Measurements from ENCODE around the gene SLC16A1.
"Not testable (repeated sequence)": the region's sequence is repeated elsewhere in the genome, so short reads cannot be mapped to it uniquely, and the experiment has no call there.

SLC16A1 gene

DNA sequence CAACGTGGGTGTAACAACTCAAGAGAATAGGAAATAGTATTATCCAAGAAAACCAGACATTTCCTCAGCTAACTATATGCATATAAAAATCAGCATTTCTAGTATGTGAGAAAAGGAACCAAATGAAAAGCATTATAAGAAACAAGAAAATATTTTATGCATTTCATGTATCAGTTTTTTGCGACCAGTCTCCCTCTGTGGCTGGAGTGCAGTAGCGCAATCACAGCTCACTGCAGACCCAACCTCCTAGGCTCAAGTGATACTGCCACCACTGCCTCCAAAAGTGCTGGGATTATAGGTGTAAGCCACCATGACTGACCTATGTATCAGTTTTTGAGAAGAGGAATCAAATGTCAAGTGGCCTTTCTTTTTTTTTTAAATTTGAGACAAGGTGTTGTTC, 31.0 kb downstream of the SLC16A1 start:
- DNase-seq (ENCODE audit: low read depth), result no peak

DNA sequence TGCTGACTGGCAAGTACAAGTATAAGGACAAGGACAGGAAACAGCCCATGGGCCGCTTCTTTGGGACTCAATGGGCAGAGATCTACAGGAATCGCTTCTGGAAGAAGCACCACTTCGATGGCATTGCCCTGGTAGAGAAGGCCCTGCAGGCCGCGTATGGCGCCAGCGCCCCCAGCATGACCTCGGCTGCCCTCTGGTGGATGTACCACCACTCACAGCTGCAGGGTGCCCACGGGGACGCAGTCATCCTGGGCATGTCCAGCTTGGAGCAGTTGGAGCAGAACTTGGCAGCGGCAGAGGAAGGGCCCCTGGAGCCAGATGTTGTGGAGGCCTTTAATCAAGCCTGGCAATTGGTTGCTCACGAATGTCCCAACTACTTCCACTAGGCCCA, 32.0 kb downstream of the SLC16A1 start:
- no peak for DNase-seq (ENCODE audit: low read depth)

DNA sequence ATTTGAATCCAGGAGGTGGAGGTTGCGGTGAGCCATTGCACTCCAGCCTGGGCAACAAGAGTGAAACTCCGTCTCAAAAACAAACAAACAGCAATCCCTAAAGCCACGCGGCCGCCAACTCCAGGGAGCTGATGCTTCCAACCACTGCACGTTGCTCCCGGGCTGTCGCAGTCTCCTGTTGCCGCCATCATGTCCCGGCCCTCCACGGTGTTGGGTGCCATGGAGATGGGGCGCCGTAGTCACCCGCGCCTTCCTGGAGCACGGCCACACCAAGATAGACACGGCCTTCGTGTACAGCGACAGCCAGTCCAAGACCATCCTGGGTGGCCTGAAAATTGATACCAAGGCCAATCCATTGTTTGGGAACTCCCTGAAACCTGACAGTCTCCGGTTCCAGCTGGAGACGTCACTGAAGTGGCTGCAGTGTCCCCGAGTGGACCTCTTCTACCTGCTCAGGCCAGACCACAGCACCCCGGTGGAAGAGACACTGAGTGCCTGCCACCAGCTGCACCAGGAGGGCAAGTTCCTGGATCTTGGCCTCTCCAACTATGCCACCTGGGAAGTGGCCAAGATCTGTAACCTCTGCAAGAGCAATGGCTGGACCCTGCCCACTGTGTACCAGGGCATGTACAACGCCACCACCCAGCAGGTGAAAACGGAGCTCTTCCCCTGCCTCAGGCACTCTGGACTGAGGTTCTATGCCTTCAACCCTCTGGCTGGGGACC, 32.6 kb downstream of the SLC16A1 start:
- DNase-seq (ENCODE audit: low read depth), result no peak

DNA sequence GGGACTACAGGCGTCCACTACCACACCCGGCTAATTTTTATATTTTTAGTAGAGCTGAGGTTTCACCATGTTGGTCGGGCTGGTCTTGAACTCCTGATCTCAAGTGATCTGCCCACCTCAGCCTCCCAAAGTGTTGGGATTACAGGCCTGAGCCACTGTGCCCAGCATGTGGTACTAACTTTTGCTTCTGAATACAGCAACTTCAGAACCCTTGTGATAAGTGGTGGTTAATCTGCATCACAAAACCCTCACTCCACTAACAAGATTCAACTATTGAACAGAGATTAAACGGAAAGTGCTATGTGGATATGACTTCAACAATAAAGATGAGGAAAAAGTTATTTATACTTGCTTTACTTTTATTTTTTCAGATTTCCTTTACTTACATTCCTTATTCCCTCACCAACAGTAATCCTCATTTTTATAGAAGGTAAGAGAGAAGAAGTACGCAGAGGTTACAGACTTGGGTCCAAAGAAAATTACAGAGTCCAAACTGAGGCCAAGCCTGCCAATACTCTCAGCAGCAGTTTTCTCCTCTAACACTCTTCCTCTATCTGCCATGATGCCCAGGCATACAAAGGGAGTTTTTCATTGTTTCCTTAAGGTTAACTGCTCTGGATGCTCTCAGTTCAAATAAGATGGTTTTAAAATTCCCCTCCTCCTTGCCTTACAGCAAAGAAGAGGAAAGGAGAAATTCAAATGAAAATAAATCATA, 44.3 kb downstream of the SLC16A1 start:
- no peak for DNase-seq (ENCODE audit: low read depth)

DNA sequence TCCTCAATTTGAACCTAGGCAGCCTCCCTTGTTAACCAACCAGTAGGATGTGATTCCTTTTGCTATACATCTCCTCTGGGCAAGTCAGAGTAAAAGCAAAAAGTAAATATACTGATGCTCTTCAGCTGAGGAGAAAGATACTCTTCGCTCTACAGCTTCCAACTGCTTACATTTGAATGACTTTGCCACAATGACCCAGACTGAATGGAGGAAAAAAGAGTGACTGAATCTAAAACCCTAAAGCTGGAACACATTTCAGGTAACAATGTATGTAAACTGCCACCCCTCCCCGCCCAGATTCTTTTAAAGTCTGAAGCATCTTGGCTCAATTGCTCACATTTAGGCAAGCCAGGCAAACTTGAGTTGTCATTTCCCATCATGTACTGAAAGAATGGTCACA, 46.1 kb downstream of the SLC16A1 start:
- no peak for DNase-seq (ENCODE audit: low read depth)

DNA sequence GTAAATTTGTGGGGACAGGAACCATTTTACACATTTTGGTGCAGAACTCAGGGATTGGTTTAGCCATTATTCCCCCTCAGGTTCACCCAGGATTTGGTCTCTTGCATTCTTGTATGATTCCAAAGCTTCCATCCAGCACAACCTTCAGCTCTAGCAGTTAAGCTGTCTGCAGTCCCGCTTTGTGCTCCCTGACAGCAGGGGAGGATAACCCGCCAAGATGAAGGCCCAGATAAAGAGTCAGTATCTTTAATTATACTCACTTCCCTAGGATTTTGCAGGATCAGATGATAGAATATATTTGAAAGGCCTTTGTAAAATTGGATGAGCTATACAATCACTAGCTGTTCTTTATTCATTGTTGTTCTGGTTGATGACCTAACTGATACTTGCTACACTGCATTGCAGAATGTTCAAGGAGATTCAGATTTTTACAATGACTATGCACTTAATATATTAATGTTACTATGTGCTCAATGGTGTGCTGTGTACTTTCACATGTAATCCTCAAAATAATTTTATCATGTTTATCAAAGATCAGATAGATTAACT, 49.8 kb downstream of the SLC16A1 start:
- DNase-seq (ENCODE audit: low read depth), result no peak

DNA sequence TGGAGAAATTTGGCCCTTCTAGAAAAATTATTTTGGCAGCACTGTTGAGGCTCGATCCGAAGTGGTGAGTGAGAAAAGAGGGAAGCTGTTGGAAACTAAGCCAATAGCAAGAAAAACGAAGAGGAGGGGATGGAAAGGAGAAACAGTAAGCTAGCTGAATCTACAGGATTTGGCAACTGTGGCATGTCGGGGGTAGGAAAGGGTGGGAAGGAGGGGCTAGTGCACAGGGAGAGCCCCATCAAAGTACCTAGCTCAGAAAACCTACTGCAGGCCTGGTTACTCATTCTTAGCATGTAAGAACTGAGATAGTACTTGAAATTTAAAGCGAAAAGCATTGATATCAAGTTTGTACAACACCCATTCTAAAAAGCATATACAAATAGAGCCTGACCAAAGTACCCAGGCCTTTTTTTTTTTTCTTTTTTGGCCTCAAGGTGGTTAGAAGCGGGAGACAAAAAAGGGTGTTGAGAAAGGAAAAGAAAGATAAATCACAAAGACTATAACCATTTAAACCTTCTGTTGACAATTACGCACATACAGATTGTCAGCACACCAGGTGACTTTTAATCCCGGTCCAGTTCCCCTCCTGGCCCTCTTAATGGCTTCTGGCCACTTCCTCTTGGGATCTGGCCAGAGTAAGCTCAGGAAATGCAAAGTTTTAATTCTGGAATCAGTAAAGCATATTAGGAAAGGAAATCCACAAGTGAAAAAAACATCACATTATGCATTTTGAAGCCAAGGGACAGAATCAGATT, 50.4 kb downstream of the SLC16A1 start:
- no peak for DNase-seq (ENCODE audit: low read depth)

DNA sequence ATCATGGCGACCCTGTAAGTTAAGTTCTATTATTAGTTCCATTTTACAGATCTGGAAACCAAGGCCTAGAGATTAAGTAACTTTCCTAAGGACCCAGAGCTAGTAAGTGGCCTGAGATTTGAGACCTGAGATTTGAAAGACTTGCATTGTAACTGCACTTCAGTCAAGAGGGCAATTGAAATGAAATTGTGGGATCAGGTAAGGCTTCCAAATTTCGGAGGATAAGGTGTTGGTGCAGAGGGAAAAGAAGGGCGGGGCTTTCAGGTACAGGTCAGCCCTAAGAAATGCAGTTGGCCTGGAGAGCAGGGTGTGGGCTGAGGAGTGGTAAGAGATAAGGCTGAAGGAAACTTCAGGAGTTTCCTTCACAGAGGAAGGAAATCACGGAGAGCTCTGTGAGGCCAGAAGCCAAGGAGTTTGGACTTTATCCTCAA, 51.1 kb downstream of the SLC16A1 start:
- no peak for DNase-seq (ENCODE audit: low read depth)

DNA sequence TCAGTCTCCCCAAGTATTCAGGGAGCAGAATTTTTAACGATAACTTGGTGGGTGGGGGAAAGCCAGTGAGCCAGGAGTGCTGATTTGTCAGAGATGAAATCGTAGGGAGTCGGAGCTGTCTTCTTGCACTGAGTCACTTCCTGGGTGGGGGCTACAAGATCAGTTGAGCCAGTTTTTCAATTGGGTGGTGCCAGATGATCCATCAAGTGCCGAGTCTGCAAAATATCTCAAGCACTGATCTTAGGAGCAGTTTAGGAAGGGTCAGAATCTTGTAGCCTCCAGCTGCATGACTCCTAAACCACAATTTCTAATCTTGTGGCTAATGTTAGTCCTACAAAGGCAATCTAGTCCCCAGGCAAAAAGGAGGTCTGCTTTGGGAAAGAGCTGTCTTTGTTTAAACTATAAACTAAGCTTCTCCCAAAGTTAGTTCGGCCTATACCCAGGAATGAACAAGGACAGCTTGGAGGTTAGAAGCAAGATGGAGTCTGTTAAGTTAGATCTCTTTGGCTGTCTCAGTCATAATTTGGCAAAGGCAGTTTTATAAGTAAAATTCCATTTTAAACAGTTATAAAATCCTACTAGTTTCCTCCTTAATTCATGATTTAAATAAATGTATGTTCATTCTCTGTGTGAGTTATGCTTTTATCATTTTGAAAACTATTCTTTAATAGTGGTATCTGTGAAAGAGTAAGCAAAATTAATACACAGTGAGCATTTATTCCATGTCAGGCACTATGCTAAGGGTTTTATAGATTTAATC, 51.7 kb downstream of the SLC16A1 start:
- DNase-seq (ENCODE audit: low read depth), result peak; percentile 59

DNA sequence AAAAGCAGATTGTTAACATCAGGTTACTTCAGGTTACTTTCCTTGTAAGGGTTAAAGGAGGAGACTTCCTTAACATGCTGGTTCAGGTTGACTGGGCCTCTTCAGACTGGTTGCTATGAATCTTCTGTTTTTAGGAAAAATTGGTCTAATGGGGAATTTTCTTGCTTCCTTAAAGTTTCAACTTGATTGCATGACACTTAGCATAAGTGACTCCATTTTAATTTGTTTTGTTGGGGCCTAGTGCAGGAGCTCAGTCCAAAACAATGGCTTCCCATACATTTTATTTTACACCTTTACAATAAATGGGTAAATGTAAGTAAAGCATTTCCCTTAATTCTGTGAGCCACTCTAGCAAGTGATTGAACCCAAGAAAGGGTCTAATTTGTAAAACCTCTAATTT, 53.8 kb downstream of the SLC16A1 start:
- no peak for DNase-seq (ENCODE audit: low read depth)

DNA sequence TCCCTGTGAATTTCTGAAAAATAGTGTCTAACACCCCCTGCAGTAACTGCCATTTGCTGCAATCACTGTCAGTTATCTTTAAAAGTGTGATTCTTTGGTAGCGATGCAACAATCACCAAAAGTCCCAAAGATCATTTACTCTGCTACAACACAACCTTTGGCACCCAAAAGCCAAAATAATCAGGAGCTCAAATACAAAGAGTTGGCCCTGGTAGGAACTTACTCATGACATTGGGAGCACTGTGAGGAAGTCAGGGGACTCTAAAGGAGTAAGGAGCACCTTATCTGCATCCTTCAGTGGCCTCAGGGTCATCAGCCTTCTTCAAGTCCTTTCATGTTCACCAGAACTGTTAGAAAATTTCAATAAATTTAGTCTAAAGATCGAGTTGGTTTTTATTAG, 54.6 kb downstream of the SLC16A1 start:
- no peak for DNase-seq (ENCODE audit: low read depth)

DNA sequence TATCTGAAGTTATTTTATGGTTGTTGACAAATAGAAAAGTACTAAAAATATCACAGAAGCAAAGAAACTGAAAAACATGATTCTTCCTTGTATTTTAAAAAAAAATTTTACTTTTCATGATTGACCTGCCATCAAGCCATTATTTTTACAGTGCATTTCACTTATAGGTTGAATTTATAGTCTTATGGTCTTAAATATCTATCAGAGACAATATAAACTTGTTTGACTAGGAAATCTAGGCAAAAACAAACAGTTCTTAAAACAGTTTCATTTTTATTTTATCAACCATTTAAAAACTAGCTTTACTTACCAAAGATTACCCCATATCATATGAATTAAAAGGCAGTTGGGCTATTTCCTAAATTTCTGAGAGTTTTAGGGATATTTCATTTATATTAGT, 59.2 kb downstream of the SLC16A1 start:
- DNase-seq (ENCODE audit: low read depth), result no peak

DNA sequence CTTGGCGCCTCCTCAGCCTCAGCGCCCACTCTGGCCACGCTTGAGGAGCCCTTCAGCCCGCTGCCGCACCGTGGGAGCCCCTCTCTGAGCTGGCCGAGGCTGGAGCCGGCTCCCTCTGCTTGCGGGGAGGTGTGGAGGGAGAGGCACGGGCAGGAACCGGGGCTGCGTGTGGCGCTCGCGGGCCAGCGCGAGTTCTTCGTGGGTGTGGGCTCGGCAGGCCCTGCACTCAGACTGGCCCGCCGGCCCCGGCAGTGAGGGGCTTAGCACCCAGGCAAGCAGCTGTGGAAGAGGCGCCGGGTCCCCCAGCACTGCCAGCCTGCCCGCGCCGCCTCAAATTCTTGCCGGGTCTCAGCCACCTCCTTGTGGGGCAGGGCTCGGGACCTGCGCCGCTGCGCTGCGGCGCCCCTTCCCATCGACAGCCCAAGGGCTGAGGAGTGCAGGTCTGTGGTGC, 61.4 kb downstream of the SLC16A1 start:
- DNase-seq (ENCODE audit: low read depth), result no peak

DNA sequence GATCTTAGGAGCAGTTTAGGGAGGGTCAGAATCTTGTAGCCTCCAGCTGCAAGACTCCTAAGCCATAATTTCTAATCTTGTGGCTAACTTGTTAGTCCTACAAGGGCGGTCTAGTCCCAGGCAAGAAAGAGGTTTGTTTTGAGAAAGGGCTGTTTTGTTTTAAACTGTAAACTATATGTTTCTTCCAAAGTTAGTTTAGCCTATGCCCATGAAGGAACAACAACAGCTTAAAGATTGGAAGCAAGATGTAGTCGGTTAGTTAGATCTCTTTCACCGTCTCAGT, 62.0 kb downstream of the SLC16A1 start:
- DNase-seq (ENCODE audit: low read depth), result no peak

DNA sequence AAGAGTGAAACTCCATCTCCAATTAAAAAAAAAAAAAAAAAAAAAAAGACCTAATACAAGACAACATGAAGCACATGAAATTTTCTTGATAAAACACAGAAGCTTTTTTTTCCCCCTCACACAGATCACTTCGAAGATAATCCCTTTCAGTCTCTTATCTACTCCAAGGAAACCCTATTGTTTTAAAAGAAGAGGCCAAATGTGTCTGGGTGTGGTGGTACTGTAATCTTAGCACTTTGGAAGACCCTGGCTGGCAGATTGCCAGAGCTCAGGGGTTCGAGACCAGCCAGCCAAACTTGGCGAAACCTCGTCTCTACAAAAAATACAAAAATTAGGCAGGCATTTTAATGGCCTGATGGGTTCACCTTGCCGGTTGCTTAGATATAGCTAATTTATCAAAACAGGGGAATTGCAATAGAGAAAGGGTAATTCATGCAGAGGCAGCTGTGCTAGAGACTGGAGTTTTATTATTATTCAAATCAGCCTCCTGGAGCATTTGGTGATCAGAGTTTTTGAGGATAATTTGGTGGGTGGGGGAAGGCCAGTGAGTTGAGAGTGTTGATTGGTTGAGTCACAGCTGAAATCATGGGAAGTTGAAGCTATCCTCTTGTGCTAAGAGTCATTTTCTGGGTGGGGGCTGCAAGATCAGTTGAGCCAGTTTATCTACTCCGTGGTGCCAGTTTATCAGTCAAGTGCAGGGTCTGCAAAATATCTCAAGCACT, 62.5 kb downstream of the SLC16A1 start:
- DNase-seq (ENCODE audit: low read depth), result no peak

DNA sequence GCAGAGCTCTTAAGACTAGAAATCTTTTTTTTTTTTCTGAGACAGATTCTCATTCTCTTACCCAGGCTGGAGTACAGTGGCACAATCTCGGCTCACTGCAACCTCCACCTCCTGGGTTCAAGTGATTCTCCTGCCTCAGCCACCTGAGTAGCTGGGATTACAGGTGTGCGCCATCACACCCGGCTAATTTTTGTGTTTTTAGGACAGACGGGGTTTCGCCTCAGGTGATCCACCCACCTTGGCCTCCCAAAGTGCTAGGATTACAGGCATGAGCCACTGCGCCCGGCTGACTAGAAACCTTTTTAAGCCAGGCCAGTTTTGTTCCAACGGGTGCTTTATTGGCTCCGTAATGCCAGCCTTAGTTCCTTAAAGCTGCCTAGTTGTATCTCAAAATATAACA, 66.1 kb downstream of the SLC16A1 start:
- DNase-seq (ENCODE audit: low read depth), result not testable (repeated sequence)

DNA sequence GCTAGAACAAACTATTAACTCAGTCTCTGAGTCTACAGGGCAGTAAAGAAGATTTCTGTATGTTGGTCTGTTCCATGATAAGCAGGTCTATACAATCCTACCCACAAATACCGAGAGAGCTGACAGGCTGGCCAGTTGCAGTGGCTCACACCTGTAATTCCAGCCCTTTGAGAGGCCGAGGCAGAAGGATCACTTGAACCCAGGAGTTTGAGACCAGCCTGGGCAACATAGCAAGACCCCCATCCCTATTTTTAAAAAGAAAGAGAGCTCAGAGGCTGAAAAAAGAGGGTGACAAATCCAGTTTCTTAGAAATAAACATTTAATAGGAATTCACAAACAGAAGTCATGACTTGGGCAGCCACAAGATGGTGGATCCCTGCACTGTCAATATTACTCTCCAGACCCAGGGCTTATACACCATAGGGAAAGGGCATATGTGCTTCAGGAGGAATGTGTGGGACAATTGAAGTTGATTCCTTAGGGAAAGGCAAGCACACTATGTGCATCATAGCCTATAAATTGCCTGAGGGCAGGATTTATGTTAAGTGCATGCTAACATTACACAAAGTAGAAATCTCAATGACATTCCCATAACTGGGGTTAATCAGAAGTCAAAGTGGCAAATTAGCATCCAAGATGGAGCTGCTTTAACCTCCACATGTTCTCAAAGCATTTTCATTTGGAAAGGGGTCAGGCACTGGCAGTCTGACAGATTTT, 66.8 kb downstream of the SLC16A1 start:
- DNase-seq (ENCODE audit: low read depth), result no peak

DNA sequence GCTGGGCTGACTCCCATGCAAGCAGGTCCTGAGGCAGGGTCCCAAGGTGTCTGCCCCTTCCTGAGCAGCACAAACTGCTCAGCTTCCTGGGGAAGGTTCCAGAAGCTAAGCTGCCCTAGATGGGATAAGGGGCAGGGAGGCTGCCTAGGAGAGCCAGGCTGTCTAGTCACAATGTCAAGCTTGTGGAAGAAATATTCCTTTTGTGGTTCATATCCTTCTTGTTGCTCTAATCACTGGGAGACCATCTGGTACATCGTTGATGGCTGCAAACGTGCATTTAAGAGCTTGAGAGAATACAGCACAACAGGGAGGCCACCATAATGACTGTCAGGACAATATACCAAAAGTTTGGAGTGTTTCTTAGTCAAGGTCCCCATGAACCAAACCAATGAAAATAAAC, 67.4 kb downstream of the SLC16A1 start:
- DNase-seq (ENCODE audit: low read depth), result no peak

DNA sequence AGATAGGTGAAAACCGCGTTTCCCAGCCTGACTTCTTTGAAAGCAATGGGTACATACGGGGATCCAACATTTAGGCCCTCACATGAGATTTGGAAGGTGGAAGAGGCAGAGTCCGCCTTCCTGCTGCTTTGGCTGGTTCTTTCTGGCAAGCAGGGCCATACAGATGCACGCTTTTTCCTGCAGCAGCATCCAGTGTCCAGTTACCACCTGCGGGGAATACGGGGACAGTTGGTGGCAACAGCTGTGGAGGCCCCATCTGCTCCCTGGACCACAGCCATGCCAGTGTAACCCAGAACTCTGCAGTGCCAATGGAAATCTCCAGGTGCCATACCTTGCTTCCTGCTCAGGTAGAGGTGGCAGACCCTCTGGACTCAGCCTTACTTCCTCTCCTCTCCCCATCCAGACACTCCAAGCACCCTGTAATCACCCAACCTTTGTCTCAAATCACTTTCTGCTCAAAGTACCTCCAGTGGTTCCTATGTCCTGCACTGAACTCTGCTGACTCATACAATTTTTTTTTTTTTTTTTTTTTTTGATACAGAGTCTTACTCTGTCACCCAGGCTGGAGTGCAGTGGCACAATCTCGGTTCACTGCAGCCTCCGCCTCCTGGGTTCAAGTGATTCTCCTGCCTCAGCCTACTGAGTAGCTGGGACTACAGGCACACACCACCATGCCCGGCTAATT, 68.3 kb downstream of the SLC16A1 start:
- no peak for DNase-seq (ENCODE audit: low read depth)

DNA sequence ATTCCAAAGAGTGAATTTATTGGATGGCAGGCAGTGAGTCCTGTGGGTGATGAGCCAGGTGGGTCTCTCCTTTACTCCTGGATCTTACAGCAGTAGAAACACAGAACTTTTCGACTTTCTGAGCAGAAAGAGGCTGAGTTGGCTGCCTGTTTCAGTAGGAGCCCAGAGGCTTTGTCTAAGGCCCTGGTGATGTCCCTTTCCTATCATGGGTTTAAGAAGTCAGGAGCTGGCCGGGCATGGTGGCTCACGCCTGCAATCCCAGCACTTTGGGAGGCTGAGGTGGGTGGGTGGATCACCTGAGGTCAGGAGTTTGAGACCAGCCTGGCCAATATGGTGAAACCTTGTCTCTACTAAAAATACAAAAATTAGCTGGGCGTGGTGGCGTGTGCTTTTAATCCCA, 71.0 kb downstream of the SLC16A1 start:
- DNase-seq (ENCODE audit: low read depth), result not testable (repeated sequence)

Measured in HS-27A (cell line).